Activated CD4-positive, alpha-beta T cell treated with anti-CD3 and anti-CD28 coated beads for 24 hours (primary cell): ENCODE measurements around the gene TRAK1.

Source experiments
- DNase-seq, 2 donors: peaks; one replicate each; pipeline ENCODE4 v3.0.0-alpha.2; 2020; ENCODE audit warnings: low read depth in 2 of 2

TRAK1 gene

GRCh38 chr3:42176242-42177034, 85.3 kb downstream of the TRAK1 start:
- DNase-seq: no peak

- DNase-seq: no peak
These were observed 86.1 kb downstream of the TRAK1 start for GRCh38 chr3:42177068-42177800.

- DNase-seq: no peak
These were observed 86.6 kb downstream of the TRAK1 start for GRCh38 chr3:42177801-42178150.

- DNase-seq: no peak
These were observed 88.1 kb downstream of the TRAK1 start for GRCh38 chr3:42179110-42179725.

- no peak for DNase-seq
These were observed 89.7 kb downstream of the TRAK1 start for GRCh38 chr3:42180901-42181300.

GRCh38 chr3:42182555-42182954, 91.4 kb downstream of the TRAK1 start:
- no peak for DNase-seq

- DNase-seq: no peak
These were observed 93.0 kb downstream of the TRAK1 start for GRCh38 chr3:42183991-42184632.

GRCh38 chr3:42184651-42185443, 93.7 kb downstream of the TRAK1 start:
- DNase-seq: no peak

GRCh38 chr3:42187936-42188335, 96.8 kb downstream of the TRAK1 start:
- no peak for DNase-seq

GRCh38 chr3:42188376-42188775, 97.2 kb downstream of the TRAK1 start:
- no peak for DNase-seq

GRCh38 chr3:42189001-42189460, 97.9 kb downstream of the TRAK1 start:
- DNase-seq: no peak

- DNase-seq: no peak
These were observed 98.6 kb downstream of the TRAK1 start for GRCh38 chr3:42189736-42190135.

- DNase-seq: peak; percentile 64 to 70
These were observed 99.7 kb downstream of the TRAK1 start for GRCh38 chr3:42190701-42191442.

- DNase-seq: no peak
These were observed 100.2 kb downstream of the TRAK1 start for GRCh38 chr3:42191443-42191747.

GRCh38 chr3:42192334-42193200, 101.4 kb downstream of the TRAK1 start:
- no peak for DNase-seq

- DNase-seq: no peak
These were observed 103.9 kb downstream of the TRAK1 start for GRCh38 chr3:42194943-42195510.

- no peak for DNase-seq
These were observed 104.7 kb downstream of the TRAK1 start for GRCh38 chr3:42195879-42196330.

GRCh38 chr3:42198709-42199108, 107.6 kb downstream of the TRAK1 start:
- no peak for DNase-seq

GRCh38 chr3:42202217-42202865, 111.2 kb downstream of the TRAK1 start:
- DNase-seq: no peak
